Pancreas (tissue), 10 donors: ENCODE data around the gene CATSPER3. TPM values are rescaled to one million over a fixed set of nuclear protein-coding genes. Genes with fewer than 3 reads are reported as not detected.
A peak's percentile ranks its signal among the peaks of the same experiment; 100 is the strongest.

ENCODE experiments used
- ATAC-seq, 4 donors: fragments of 200-7000 bp; cut with Tn5 transposase; one replicate each; pipeline versions ENCODE4 v1.8.0 to v1.9.1; 2020; ENCODE audit warnings: mild to moderate bottlenecking in 4 of 4, moderate library complexity in 4 of 4
- DNase-seq, 6 donors: peaks; one replicate each; pipeline ENCODE4 v3.0.0-alpha.2; 2020
- FAIRE-seq: peaks from 2 replicates; lab custom pipeline; 2012; peaks lifted over from hg19 to GRCh38; lab: Jason Lieb, UNC
- H3K27ac ChIP-seq, 4 donors: fragments of 200-600 bp; sonication (generic); 1 replicate in 3 of 4; 2 replicates in 1 of 4; pipeline versions ENCODE4 v1.5.0 to v1.8.0; 2020
- H3K27me3 ChIP-seq, 4 donors: fragments of 200-600 bp; one replicate each; pipeline ENCODE4 v1.8.0; 2021
- H3K36me3 ChIP-seq, 3 donors: fragments of 200-600 bp; sonication (generic) in 1 of 3; one replicate each; pipeline versions ENCODE4 v1.5.0 to v1.8.0; 2020 to 2021
- H3K4me1 ChIP-seq, 3 donors: fragments of 200-600 bp; one replicate each; pipeline ENCODE4 v1.8.0; 2021
- H3K4me3 ChIP-seq, 4 donors: fragments of 200-600 bp; sonication (generic) in 2 of 4; one replicate each; pipeline versions ENCODE4 v1.5.0 to v1.8.0; 2020 to 2021
- H3K9me3 ChIP-seq, 4 donors: fragments of 200-600 bp; one replicate each; pipeline ENCODE4 v1.8.0; 2021
- WGBS, 2 donors: extraction: QIAGEN DNeasy Blood & Tissue Kit; methylation state at CpG; one replicate each; pipeline ENCODE4 v1.1.7; 2013; 5-methylcytosine and 5-hydroxymethylcytosine counted together
- intact Hi-C, 3 donors: fragments of 100-400 bp; cut with DNase I; formaldehyde crosslinking; loops; one replicate each; pipeline versions ENCODE4 v1.11.1 to v1.14.2; 2022
- polyA plus RNA-seq, 2 donors: library from polyadenylated mRNA; stranded (reverse); fragments of 200-250 nt; gene quantifications; one replicate each; pipeline ENCODE4 v1.2.3, GENCODE V29; 2013
- total RNA-seq, 6 donors: library from RNA; stranded (reverse); fragmentation: NEBNext Ultra II Directional in 4 of 6; extraction: Animal tissue kit (Norgen Biotek cat#: 25700) in 4 of 6; gene quantifications; one replicate each; pipeline versions ENCODE4 v1.2.1 to v1.2.4, GENCODE V29; 2021 to 2023
- TF ChIP-seq, protein P1 (sequence below), 4 donors: fragments of 200-600 bp; sonication (generic) in 3 of 4; IDR thresholded peaks; one replicate each; pipeline versions ENCODE4 v1.5.0 to v1.8.0; 2021; ENCODE audit warnings: antibody characterized with exemption in 4 of 4
- donor health status: healthy with polysubstance abuse.
- donor health status: DM: no; HTN: no; CAD: no; lungs with moderate emphysema.
- donor health status: DM: no; HTN: no; CAD: no.
- donor health status: control.
- donor health status: control.
- donor health status: Bipolar disorder and iron deficiency.
- donor health status: DM: yes; HTN: yes; CAD: no.
- donor health status: DM: no; HTN: no; CAD: no.
- donor health status: DM: no; HTN: no; CAD: no.
- donor health status: DM: yes; HTN: yes; CAD: no.

CATSPER3 gene
- total and polyA plus RNA-seq, 8 donors, result 0.29 to 2.2 (median 0.65) TPM

- ATAC-seq, result peak; percentile 43 to 62 (median 54)
- H3K27ac ChIP-seq, result no peak overlapping the region
- intact Hi-C loops, result no loop called here
These were observed 66.7 kb downstream of the CATSPER3 start for GRCh38 chr5:135034236-135034962.

GRCh38 chr5:135034963-135035677, 67.4 kb downstream of the CATSPER3 start:
- H3K9me3 ChIP-seq, result no peaks in the 10 kb centered on the region
- H3K27me3 ChIP-seq, result peaks cover 10 to 69% (median 30%) of the 10 kb centered on the region in 4 donors
- peaks cover 0 to 27% (median 6%) of the 10 kb centered on the region in 3 donors for H3K4me1 ChIP-seq
- intact Hi-C loops, result no loop called here
- no peaks in the 10 kb centered on the region for H3K36me3 ChIP-seq
- WGBS, 2 donors, result 79 to 80% methylated on average over 14 of the region's 14 CpGs
- no peak overlapping the region for H3K27ac ChIP-seq
- TF ChIP-seq, protein P1, sequence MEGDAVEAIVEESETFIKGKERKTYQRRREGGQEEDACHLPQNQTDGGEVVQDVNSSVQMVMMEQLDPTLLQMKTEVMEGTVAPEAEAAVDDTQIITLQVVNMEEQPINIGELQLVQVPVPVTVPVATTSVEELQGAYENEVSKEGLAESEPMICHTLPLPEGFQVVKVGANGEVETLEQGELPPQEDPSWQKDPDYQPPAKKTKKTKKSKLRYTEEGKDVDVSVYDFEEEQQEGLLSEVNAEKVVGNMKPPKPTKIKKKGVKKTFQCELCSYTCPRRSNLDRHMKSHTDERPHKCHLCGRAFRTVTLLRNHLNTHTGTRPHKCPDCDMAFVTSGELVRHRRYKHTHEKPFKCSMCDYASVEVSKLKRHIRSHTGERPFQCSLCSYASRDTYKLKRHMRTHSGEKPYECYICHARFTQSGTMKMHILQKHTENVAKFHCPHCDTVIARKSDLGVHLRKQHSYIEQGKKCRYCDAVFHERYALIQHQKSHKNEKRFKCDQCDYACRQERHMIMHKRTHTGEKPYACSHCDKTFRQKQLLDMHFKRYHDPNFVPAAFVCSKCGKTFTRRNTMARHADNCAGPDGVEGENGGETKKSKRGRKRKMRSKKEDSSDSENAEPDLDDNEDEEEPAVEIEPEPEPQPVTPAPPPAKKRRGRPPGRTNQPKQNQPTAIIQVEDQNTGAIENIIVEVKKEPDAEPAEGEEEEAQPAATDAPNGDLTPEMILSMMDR (IDR thresholded peaks at IDR 0.05), result no peak
- no peak overlapping the region for H3K4me3 ChIP-seq
- FAIRE-seq (no peak), ATAC-seq (peak in 2 of 4 donors; percentile 29 to 52), DNase-seq (peak in 1 of 6 donors; percentile 76)

More at GRCh38 chr5:135034236-135034962, 66.7 kb downstream of the CATSPER3 start:
- Histone ChIP-seq H3K27me3 (peaks cover 8 to 70% (median 28%) of the 10 kb centered on the region in 4 donors), H3K4me1 (peaks cover 0 to 27% (median 6%) of the 10 kb centered on the region in 3 donors), H3K4me3 (peak overlapping the region in 3 of 4 donors; percentile 7 to 56 (median 35)), H3K36me3 (no peaks in the 10 kb centered on the region), H3K9me3 (no peaks in the 10 kb centered on the region)
- FAIRE-seq (no peak), DNase-seq (peak in 5 of 6 donors; percentile 34 to 76 (median 36))
- TF ChIP-seq, protein P1 (IDR thresholded peaks at IDR 0.05), result no peak
- WGBS, 2 donors, result 12 to 19% methylated on average over 29 to 59 of the region's 65 CpGs

- WGBS, 2 donors, result 67 to 82% methylated on average over 6 of the region's 6 CpGs
- H3K4me3 ChIP-seq, result no peak overlapping the region
These were observed 67.9 kb downstream of the CATSPER3 start for GRCh38 chr5:135035678-135036030.

GRCh38 chr5:135036405-135036804, 68.7 kb downstream of the CATSPER3 start:
- intact Hi-C loops, result no loop called here
- Histone ChIP-seq H3K27me3 (peaks cover 7 to 61% (median 27%) of the 10 kb centered on the region in 4 donors), H3K9me3 (no peaks in the 10 kb centered on the region), H3K4me3 (no peak overlapping the region), H3K27ac (no peak overlapping the region), H3K4me1 (peaks cover 0 to 18% (median 6%) of the 10 kb centered on the region in 3 donors), H3K36me3 (no peaks in the 10 kb centered on the region)
- FAIRE-seq, result no peak
- DNase-seq, result peak in 1 of 6 donors; percentile 10
- WGBS, 2 donors, result 82 to 85% methylated on average over 4 of the region's 4 CpGs
- no peak for ATAC-seq
- TF ChIP-seq, protein P1 (IDR thresholded peaks at IDR 0.05), result no peak

More at GRCh38 chr5:135035678-135036030, 67.9 kb downstream of the CATSPER3 start:
- no peaks in the 10 kb centered on the region for H3K36me3 ChIP-seq
- H3K4me1 ChIP-seq, result peaks cover 0 to 23% (median 6%) of the 10 kb centered on the region in 3 donors
- intact Hi-C loops, result no loop called here
- no peaks in the 10 kb centered on the region for H3K9me3 ChIP-seq
- H3K27me3 ChIP-seq, result peaks cover 10 to 69% (median 30%) of the 10 kb centered on the region in 4 donors
- TF ChIP-seq, protein P1 (IDR thresholded peaks at IDR 0.05), result no peak
- H3K27ac ChIP-seq, result no peak overlapping the region
- ATAC-seq (no peak), DNase-seq (peak in 1 of 6 donors; percentile 46), FAIRE-seq (no peak)
